HCT116 (cell line): ENCODE measurements around the gene GTF2F1. TPM values are rescaled to one million over a fixed set of nuclear protein-coding genes. Genes with fewer than 3 reads are reported as not detected.

Experiments
- ATAC-seq: fragments of 200-7000 bp; cut with Tn5 transposase; 2 replicates; pipeline ENCODE4 v1.9.1; 2020; ENCODE audit warnings: mild to moderate bottlenecking, moderate library complexity
- BruUV-seq: library from RNA; stranded (reverse); fragments of 400-500 nt; replicated peaks from 2 replicates; lab custom pipeline; 2021; lab: Mats Ljungman, UMichigan
- CTCF ChIA-PET: fragments of 300-600 bp; sonication (Branson Sonifier 250); formaldehyde crosslinking; loops from one replicate; lab custom pipeline; 2021; ENCODE audit warnings: antibody characterized with exemption; lab: Charles Lee
- POLR2A ChIA-PET: fragments of 300-600, 350-600 bp; sonication (Branson Sonifier 250); formaldehyde crosslinking; loops from one replicate; lab custom pipeline; 2021; ENCODE audit warnings: antibody characterized with exemption; lab: Charles Lee
- RAD21 ChIA-PET, 2 experiments: fragments of 300-600 bp; sonication (Branson Sonifier 250); formaldehyde crosslinking; loops; one replicate each; lab custom pipeline; 2023; ENCODE audit warnings: low total read pairs in 2 of 2; ENCODE audit not compliant: uncharacterized antibody in 2 of 2, unreplicated experiment in 2 of 2, low non-redundant PET in 1 of 2; lab: Charles Lee
- DNase-seq: peaks from one replicate; pipeline ENCODE4 v3.0.0-alpha.2; 2010; ENCODE audit warnings: low read depth, low spot score
- H2AFZ ChIP-seq: fragments of 200-600 bp; shearing (Covaris generic), sonication (generic); 2 replicates; pipeline ENCODE4 v1.6.1; 2017; ENCODE audit warnings: low read depth, mixed run types, mixed read lengths, antibody characterized with exemption, low read length; ENCODE audit not compliant: poor library complexity, severe bottlenecking
- H3K27ac ChIP-seq: 2 replicates; pipeline ENCODE4 v1.5.1; 2012; ENCODE audit warnings: low read depth, low read length
- H3K27me3 ChIP-seq: fragments of 200-600 bp; sonication (generic); 2 replicates; pipeline ENCODE4 v1.6.1; 2016; ENCODE audit warnings: mixed run types, low read length, mixed read lengths; ENCODE audit not compliant: insufficient read depth
- H3K36me3 ChIP-seq, 2 experiments: fragments of 200-500 bp in 1 of 2; fragments of 200-600 bp in 1 of 2; sonication (Bioruptor generic) in 1 of 2; sonication (generic) in 1 of 2; 2 replicates each; pipeline versions ENCODE4 v1.5.1 to v1.6.1; 2014 to 2016; ENCODE audit warnings: low read length in 2 of 2, inconsistent platforms in 1 of 2, mixed read lengths in 1 of 2, mixed run types in 1 of 2; ENCODE audit not compliant: insufficient read depth in 2 of 2, control insufficient read depth in 1 of 2
- H3K4me1 ChIP-seq, 2 experiments: fragments of 200-600 bp in 1 of 2; sonication (generic) in 1 of 2; 2 replicates each; pipeline versions ENCODE4 v1.5.1 to v1.6.1; 2012 to 2017; ENCODE audit warnings: low read length in 2 of 2, inconsistent platforms in 1 of 2, mild to moderate bottlenecking in 1 of 2, mixed read lengths in 1 of 2, mixed run types in 1 of 2, moderate library complexity in 1 of 2; ENCODE audit not compliant: insufficient read depth in 2 of 2, control insufficient read depth in 1 of 2
- H3K4me2 ChIP-seq: fragments of 200-600 bp; sonication (generic); 2 replicates; pipeline ENCODE4 v1.6.1; 2017; ENCODE audit warnings: mixed run types, low read length, mixed read lengths
- H3K4me3 ChIP-seq, 2 experiments: fragments of 200-600 bp in 1 of 2; sonication (generic) in 1 of 2; replicated peaks in 1 of 2; 2 replicates each; pipeline ENCODE4 v1.5.1; 2011 to 2016; ENCODE audit warnings: low read length in 2 of 2, control low read depth in 1 of 2, low read depth in 1 of 2, mild to moderate bottlenecking in 1 of 2, mixed read lengths in 1 of 2, mixed run types in 1 of 2
- H3K79me2 ChIP-seq: fragments of 200-600 bp; sonication (generic); 2 replicates; pipeline ENCODE4 v1.6.1; 2017; ENCODE audit warnings: mild to moderate bottlenecking, mixed run types, low read length, moderate library complexity, mixed read lengths; ENCODE audit not compliant: insufficient read depth
- H3K9ac ChIP-seq: fragments of 200-600 bp; sonication (generic); 2 replicates; pipeline ENCODE4 v1.6.1; 2016; ENCODE audit warnings: low read length, mixed read lengths
- H3K9me2 ChIP-seq: fragments of 200-600 bp; sonication (generic), shearing (Covaris generic); 2 replicates; pipeline ENCODE4 v1.6.1; 2017; ENCODE audit warnings: mixed run types, mild to moderate bottlenecking, moderate library complexity; ENCODE audit not compliant: insufficient read depth
- H3K9me3 ChIP-seq, 2 experiments: fragments of 200-500 bp in 1 of 2; fragments of 200-600 bp in 1 of 2; sonication (Bioruptor generic) in 1 of 2; sonication (generic) in 1 of 2; 2 replicates each; pipeline ENCODE4 v1.6.1; 2014 to 2017; ENCODE audit warnings: low read length in 2 of 2, mixed read lengths in 2 of 2, inconsistent platforms in 1 of 2, low read depth in 1 of 2, mild to moderate bottlenecking in 1 of 2, mixed run types in 1 of 2, moderate library complexity in 1 of 2; ENCODE audit not compliant: control insufficient read depth in 1 of 2, insufficient read depth in 1 of 2
- H4K20me1 ChIP-seq: fragments of 200-600 bp; sonication (generic), shearing (Covaris generic); 2 replicates; pipeline ENCODE4 v1.6.1; 2017; ENCODE audit warnings: mixed run types, mild to moderate bottlenecking, moderate library complexity; ENCODE audit not compliant: insufficient read depth
- CTCF ChIP-seq, 3 experiments: fragments of 200-600 bp in 1 of 3; sonication (generic) in 1 of 3; IDR thresholded peaks in 2 of 3; conservative IDR thresholded peaks in 1 of 3; 2 replicates each; pipeline ENCODE4 v1.5.1; 2012 to 2017; ENCODE audit warnings: low read depth in 2 of 3, low read length in 2 of 3, antibody characterized with exemption in 1 of 3, borderline replicate concordance in 1 of 3, control low read depth in 1 of 3, mild to moderate bottlenecking in 1 of 3, mixed read lengths in 1 of 3, mixed run types in 1 of 3, moderate library complexity in 1 of 3; ENCODE audit not compliant: insufficient read depth in 1 of 3
- ELF1 ChIP-seq: IDR thresholded peaks from 2 replicates; pipeline ENCODE4 v1.6.1; 2012; ENCODE audit warnings: low read depth, borderline replicate concordance
- EZH2 ChIP-seq: fragments of 200-600 bp; sonication (generic); IDR thresholded peaks from 2 replicates; pipeline ENCODE4 v1.6.1; 2017; ENCODE audit warnings: antibody characterized with exemption, mixed run types
- FOSL1 ChIP-seq: IDR thresholded peaks from 2 replicates; pipeline ENCODE4 v1.6.1; 2012; ENCODE audit warnings: low read depth
- POLR2A ChIP-seq: IDR thresholded peaks from 2 replicates; pipeline ENCODE4 v1.7.0; 2011; ENCODE audit warnings: borderline replicate concordance; ENCODE audit not compliant: insufficient read depth, insufficient read length; ENCODE audit errors: extremely low read depth
- RAD21 ChIP-seq: IDR thresholded peaks from 2 replicates; pipeline ENCODE4 v1.6.1; 2012; ENCODE audit warnings: low read depth, mild to moderate bottlenecking
- TCF7L2 ChIP-seq: IDR thresholded peaks from 2 replicates; pipeline ENCODE4 v1.7.0; 2011; ENCODE audit warnings: borderline replicate concordance, inconsistent platforms; ENCODE audit not compliant: insufficient read depth, insufficient read length; ENCODE audit errors: extremely low read depth
- YY1 ChIP-seq: IDR thresholded peaks from 2 replicates; pipeline ENCODE4 v1.6.1; 2011; ENCODE audit warnings: low read length, low read depth, moderate library complexity, mild to moderate bottlenecking; ENCODE audit not compliant: insufficient replicate concordance; ENCODE audit errors: extremely low read depth
- ZFX ChIP-seq: fragments of 450-650 bp; IDR thresholded peaks from 2 replicates; pipeline ENCODE4 v1.6.1; 2017
- ZNF274 ChIP-seq: fragments of 200-500 bp; sonication (Bioruptor generic); IDR thresholded peaks from 2 replicates; pipeline ENCODE4 v1.6.1; 2014; ENCODE audit warnings: mild to moderate bottlenecking, low read depth, low read length, inconsistent platforms
- intact Hi-C: fragments of 100-400 bp; cut with micrococcal nuclease; formaldehyde crosslinking; loops from 2 replicates; pipeline ENCODE4 v1.10.0; 2022
- total RNA-seq: library from RNA; stranded (reverse); gene quantifications from one replicate; pipeline ENCODE4 v1.2.1, GENCODE V29; 2021; ENCODE audit not compliant: unreplicated experiment
- TF ChIP-seq, protein P1 (sequence below): IDR thresholded peaks from 2 replicates; pipeline ENCODE4 v1.6.1; 2012

Gene GTF2F1
- total RNA-seq, 1 experiment from 2014 or later: 82.0 TPM

DNA sequence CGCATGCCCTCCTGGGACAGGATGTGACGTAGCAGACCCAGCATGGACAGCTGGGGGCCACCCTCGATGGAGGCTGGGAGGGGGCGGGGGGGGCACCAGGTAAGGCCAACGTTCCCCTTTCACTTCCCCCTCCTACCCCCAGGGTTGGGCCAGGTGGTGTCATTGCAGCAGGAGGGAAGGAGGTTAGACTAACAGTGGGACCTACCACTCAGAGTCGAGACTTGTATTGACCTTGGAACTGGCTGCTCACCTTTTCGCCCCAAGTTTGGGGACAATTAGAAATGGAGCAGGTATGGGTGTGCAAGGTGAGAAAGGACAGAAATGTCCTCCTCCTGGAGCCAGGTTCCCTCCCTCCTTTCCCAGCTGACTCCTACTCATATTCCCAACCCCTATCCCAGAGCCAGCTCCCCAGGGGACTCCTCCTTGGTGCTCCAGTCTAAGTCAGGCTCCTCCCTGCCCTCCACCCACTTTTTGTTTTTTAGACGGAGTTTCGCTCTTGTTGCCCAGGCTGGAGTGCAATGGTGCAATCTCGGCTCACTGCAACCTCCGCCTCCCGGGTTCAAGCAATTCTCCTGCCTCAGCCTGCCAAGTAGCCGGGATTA is 49.2 kb upstream of the GTF2F1 start:
- Histone ChIP-seq H3K4me3 (no peak overlapping the region), H3K79me2 (no peaks in the 10 kb centered on the region), H3K36me3 (no peaks in the 10 kb centered on the region), H3K27ac (no peak overlapping the region), H3K9me2 (no peaks in the 10 kb centered on the region), H3K27me3 (no peaks in the 10 kb centered on the region), H4K20me1 (no peaks in the 10 kb centered on the region), H3K4me2 (no peak overlapping the region), H2AFZ (no peak overlapping the region), H3K9me3 (peaks cover 0 to 4% of the 10 kb centered on the region in 2 experiments; a peak in 1 of 4 replicates), H3K9ac (no peak overlapping the region), H3K4me1 (no peaks in the 10 kb centered on the region)
- TF ChIP-seq, protein P1, sequence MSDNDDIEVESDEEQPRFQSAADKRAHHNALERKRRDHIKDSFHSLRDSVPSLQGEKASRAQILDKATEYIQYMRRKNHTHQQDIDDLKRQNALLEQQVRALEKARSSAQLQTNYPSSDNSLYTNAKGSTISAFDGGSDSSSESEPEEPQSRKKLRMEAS: no peak
- TF ChIP-seq ELF1 (no peak), ZNF274 (no peak), POLR2A (no peak), YY1 (no peak), ZFX (no peak), RAD21 (no peak), EZH2 (no peak), FOSL1 (no peak), TCF7L2 (no peak), CTCF (IDR thresholded peaks at IDR 0.05 in 2 of 3, conservative IDR thresholded peaks at IDR 0.05 in 1 of 3; ENCODE audit: borderline replicate concordance in 1 of 3, insufficient read depth in 1 of 3, low read depth in 2 of 3, low read length in 2 of 3) (no peak)
- CTCF ChIA-PET: no interaction called here
- intact Hi-C loops: no loop called here
- DNase-seq (no peak), ATAC-seq (no peak)
- RAD21 ChIA-PET: no interaction called here
- BruUV-seq: no TSS peak
- POLR2A ChIA-PET: no interaction called here
